Right forelimb (tissue), 1 donor: ENCODE data around the gene PTPN2.

Source experiments
- DNase-seq: peaks from one replicate; pipeline ENCODE4 v3.0.0-alpha.2; 2018

PTPN2 gene

DNA sequence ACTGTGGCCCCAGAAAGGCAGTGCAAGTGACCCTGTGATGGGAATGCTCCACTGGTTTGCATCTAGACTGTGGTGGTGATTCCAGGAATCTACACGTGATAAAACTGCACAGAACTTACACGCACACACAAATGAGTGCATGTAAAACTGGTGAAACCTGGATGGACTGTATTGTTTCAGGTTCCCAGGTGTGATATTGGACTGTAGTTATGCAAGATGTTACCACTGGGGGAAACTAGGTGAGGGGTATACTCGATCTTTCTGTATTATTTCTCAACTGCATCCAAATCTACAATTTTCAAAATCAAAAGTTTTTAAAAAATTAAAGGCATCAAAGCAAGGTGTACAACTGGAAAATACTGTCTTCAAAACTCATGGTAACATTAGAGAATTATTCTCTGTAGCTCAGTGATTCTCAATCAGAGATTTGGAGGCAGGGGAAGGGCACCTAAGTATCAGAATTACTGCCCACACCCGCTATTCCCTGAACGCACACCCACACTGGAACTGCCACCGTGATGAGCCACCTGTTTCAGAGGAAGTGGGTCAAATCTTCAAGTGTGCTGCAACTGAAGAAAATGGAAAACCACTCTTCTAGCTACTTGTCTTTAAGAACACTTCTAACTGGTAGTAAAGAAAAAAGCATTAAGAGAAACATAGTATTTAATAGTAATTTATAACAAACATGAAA is 26.7 kb downstream of the PTPN2 start:
- DNase-seq: no peak

DNA sequence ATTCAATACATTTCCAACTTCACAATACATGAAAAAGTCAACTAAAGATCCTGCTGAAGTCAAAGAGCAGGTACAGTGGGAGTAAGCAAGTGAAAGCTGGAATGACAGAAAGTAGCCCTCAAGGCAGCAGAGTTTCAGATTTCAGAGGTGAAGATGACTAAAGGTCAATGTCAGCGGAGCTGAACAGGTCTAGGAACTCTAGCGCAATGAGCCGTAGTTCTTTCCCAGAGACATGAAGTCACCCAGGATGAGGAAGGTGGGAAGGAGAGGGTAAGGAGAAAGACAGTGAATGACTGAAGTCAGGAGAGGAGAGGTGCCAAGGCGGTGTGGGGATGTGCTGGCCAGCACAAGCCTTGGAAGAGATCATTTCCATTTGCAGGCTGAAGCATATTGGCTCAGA is 28.1 kb downstream of the PTPN2 start:
- DNase-seq: no peak

DNA sequence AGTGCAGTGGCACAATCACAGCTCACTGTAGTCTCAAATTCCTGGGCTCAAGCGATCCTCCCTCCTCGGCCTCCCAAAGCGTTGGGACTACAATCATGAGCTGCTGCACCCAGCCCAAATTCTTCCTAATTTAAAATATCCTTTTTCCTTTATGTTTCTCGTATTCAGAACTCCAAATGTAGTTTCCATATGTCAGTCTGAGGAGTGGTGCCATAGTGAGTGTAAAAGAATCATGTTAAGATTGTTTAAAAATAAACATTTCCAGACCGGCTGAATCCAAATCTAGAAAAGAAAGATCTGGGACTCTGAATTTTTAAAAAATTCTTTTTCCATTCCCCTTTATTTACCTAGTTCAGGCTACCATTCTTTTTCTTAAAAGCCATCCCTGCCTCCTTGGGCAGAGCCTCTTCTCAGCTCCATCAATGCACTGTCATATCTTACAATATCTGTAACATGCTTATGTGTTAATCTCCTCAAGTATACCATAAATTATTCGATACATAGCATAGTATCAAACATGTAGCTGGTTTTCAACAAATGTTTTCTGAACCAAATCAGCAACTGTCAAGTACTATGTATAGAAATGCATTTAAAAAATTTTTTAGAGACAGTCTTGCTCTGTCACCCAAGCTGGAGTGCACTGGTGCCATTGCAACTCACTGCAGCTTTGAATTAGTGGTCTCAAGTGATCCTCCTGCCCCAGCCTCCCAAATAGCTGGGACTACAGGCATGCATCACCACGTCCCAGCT is 31.3 kb downstream of the PTPN2 start:
- no peak for DNase-seq

DNA sequence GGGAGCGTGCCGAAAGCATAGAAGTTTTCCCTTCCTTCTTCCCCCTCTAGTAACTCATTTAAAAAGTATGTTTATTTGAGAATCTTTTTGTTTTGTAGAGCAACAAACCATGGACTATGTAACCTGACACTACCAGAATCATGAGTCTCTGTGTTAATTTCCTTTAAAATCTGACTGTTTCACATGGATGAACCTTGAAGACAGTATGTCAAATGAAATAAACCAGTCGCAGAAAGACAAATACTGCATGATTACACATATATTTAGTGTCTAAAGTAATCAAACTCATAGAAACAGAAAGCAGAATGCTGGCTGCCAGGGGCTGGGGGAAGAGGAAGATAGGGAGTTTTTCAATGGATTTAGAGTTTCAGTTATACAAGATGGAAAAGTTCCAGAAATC is 32.3 kb downstream of the PTPN2 start:
- DNase-seq: no peak

DNA sequence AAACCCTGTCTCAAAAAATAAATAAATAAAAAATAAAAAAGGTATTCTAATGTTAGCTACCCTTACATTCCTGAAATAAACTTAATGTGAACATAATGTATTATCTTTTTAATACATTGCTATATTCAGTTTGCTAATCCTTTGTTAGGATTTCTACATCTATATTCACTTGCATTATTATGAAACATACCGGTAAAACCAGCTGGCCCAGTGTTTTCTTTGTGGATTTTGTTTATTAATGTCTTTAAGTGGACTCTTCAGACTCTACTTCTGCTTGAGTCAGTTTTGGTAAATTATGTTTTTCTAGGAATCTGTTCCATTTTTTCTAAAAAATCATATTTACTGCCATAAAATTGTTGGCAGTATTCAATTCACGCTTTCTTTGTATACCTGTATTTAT is 34.5 kb downstream of the PTPN2 start:
- DNase-seq: no peak

DNA sequence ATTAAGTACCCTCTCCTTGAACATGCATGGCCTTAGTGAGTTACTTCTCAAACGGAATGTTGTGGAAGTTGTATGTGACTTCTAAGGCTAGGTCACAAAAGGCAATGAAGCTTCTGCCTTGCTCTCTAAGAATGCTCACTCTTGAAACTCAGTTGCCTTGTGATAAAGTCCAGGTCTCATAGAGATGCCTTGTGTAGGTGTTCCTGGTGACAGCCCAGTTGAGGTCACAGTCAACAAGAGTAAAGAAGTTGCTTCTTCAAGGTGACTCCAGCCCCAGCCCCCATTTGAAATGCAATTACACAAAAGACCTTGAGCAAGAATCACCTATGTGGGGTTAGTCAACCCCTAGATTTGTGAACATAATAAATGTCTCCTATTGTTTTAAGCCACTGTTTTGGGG is 35.6 kb downstream of the PTPN2 start:
- DNase-seq: no peak

DNA sequence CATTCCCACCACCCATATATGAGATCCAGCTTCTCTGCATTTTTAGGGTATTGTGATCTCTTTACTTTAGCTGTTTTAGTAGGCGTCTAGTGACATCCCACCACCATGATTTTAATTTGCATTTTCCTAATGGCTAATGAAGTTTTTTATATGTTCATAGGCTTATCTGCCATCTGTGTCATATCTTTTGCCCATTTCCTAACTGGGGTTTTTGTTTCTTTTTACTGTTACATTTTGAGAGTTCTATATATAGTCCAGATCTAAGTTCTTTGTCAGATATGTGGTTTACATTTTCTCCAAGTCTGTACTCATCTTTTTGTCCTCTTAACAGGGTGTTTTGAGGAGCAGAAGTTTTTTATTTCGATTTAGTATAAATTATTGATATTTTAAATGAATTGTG is 39.6 kb downstream of the PTPN2 start:
- no peak for DNase-seq

DNA sequence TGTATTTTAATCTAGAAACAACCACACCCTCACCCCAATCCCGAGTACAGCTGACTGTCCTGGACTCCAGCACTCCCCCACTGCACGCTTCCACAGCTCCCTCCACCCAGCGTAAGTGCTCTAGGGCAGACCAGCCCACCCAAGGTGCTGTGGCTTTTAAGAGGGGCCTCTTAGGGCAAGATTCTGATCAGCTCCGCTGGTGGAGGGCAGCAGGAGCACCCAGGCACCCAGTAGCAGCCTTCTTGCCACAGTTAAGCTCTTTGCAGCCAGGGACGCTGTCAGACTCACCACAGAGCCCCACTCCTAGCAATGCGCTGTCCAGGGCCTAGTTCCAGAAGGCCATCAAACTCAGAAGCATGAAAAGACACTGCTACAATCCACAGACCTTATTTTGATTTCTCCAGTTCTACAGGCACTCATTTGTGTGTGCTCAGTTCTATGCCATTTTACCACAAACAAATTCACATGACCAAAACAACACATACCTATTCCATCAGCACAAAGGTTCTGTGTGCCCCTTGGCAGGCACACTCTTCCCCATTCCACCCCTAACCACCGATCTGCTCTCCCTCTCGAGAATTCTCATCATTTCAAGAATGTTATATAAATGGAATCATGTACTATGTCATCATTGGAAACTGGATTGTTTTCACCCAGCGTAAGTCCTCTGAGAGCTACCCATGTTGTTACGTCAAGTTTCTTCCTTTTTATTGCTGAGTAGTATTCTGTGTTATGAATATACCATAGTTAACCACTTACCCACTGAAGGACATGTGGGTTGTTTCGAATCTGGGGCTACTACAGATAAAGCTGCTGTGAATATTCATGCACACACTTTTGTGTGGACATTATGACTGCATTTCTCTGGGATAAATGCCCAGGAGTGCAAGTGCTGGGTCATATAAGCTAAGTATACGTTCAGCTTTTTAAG is 40.4 kb downstream of the PTPN2 start:
- no peak for DNase-seq

DNA sequence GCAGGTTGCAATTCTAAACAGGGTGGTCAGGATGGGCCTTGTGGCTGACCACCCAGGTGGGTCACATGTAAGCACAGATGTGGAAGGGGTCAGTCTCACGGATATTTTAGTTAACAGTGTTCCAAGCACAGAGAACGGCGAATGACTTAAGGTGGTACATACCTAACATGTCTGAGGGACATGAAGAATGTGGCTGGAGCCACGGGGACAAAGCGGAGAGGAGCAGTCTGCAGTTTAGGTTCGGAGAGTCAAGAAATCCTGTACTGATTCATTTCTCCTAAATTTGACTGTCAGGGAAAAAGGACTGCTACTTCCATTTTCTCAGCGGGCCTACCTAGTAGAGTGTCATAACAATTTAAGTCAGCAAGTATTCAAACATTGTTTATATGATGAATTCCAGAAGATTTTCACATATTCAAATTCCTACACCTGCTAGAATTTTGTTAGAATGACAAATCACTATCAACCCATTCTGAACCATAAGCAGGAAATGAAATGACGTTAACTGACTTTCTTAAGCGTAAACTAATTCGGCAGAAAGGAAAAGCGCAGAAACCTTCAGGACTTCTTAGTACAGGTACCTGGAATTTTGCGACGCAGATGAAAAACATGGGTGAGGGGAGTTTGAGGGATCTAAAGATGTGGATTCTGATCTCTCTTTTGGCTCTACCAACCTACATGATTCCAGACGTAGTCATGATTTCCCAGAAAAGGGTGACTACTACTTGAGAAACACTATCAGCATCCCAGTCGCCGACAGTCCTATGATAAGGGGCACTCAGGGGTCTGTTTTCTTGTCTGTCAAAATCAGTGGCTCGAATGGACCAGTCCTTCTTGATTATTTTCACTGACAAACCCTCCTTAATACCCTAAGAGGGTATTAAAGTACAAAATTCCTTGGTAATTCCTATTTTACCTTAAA is 41.3 kb downstream of the PTPN2 start:
- DNase-seq: no peak

DNA sequence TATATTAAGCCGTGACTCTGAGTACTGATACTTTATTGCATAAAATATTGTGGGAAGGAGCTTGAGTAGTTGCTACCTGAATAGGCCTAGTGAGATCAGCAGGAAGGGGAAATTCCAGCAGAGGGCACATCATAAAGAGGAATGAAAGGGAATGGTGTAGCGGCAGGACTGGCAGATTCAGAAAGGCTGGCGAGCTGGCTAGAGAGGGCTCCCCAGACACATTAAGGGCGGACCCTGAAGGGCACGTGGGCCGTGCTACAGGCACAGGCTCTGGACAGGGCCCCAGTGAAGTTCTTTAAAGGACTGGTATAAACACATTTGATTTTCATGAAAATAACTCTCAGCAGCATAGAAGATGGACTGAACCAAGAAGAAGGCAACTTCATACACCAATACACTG is 43.0 kb downstream of the PTPN2 start:
- no peak for DNase-seq

DNA sequence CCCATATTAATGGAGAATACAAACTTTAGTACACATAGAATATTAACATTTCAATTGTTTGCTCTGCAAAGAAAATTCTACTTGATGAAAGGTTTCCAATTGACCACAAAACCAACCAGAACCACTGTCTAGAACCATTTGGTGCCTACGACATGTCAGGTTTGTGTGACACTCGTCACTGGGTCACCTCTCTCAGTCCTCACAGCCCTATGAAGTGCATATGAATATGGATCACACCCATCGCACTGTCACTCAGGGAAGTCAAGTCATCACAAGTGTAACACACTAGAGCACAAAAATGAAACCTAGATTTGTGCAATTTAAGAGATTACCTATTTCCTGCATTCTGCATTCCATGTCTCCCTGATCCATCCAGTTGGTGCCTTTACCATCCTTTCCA is 43.7 kb downstream of the PTPN2 start:
- no peak for DNase-seq

DNA sequence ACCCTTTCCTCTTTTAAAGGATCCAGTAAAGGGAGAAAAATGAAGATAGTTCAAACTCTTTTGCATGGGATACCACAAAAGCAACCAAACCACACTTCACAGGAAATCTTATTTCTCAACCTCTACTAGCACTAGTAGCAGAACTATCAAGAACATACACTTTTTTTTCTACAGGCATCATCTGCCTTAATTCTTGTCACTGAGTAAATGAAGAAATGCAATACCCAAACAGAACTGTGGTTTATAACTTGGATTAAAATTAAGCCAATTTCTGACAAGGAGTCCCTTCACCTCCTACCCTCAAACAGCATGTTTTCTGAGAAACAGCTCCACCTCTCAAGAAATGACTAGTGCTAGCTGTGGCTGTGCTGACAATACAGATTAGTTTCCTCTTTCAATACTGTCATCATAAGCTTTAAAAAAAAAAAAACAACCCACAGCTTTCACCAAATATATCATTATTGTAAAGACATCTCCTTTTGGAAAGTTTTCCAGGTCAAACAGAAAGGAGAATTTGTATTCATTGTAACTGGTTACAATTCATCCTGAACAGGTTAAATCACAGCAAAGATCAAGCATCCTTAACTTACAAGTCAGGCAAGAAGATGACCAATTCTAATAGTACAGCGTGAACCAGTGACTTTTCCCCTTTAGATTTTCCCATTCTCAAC is 44.4 kb downstream of the PTPN2 start:
- no peak for DNase-seq

DNA sequence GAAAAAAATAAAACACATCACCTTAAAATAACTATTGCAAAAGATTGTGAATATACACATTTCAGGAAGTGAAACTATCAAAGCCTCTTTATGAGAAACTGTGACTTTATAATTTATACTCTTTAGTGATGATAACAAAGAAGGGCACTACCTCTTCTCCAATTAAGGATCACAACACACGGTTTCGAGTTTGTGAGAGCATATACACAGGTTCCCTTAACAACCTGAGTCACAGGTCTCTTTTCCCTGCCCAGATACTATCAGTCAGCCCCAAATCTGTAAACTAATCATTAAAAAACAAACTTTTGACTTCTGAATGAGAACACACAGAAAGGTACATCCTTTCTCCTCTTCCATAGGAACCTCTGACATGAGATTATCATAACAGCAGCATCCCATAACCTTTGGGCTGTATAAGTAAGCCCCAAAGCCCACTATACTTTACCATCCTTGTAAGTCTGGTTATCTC is 44.9 kb downstream of the PTPN2 start:
- no peak for DNase-seq

DNA sequence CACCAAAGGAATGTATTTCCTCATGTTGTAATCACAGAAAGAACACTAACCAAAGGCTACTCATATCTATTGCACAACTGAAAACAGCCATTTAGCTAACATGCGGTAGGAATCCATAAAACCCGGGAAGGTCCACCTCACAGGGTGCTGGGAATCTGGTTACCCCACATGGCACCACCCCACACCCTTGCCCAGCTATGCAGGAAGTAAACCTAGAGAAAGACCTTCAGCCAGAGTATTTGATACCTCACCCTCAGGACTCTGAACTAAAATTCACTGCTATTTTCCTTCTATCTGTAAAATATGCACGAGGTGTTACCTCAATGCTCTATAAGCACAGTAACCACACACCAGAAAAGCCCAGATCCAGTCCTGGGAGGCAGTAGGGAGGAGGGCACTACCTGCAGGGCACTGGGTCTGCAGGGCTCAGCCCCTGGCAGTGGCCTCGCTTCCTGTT is 45.8 kb downstream of the PTPN2 start:
- DNase-seq: no peak

DNA sequence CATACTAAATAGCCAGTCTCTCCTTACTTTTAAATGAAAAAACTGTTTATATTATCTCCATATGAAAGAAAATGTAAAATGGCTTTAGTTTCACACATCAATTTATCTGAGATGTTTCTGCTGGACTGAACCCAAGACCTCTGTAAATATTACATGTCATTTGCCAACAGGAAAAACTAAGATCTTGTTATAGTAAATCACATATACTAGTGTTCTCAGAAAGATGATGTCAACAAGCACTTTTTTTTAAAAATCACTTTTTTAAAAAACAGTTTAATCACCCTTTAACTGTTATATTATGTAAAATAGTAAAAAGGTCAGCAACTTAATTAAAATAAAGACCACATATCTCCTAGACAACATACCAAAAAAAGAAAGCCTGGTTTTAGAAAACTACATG is 46.3 kb downstream of the PTPN2 start:
- no peak for DNase-seq

DNA sequence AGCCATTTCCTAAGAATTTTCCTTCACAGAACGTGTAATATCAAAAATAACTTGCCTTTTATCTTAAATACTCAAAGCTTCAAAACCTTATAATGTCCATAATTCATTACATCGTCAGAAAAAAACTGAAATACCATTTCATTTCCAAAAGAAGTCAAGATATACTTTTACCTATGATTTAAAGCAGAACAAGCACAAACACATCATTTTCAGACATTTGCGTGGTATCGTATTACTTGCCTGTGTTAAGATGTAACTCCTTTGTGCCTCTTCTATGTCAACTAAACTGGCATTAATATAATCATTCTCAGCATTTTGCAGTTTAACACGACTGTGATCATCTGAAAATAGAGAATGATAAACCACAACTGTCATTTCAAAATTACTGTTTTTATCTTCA is 47.5 kb downstream of the PTPN2 start:
- DNase-seq: no peak

DNA sequence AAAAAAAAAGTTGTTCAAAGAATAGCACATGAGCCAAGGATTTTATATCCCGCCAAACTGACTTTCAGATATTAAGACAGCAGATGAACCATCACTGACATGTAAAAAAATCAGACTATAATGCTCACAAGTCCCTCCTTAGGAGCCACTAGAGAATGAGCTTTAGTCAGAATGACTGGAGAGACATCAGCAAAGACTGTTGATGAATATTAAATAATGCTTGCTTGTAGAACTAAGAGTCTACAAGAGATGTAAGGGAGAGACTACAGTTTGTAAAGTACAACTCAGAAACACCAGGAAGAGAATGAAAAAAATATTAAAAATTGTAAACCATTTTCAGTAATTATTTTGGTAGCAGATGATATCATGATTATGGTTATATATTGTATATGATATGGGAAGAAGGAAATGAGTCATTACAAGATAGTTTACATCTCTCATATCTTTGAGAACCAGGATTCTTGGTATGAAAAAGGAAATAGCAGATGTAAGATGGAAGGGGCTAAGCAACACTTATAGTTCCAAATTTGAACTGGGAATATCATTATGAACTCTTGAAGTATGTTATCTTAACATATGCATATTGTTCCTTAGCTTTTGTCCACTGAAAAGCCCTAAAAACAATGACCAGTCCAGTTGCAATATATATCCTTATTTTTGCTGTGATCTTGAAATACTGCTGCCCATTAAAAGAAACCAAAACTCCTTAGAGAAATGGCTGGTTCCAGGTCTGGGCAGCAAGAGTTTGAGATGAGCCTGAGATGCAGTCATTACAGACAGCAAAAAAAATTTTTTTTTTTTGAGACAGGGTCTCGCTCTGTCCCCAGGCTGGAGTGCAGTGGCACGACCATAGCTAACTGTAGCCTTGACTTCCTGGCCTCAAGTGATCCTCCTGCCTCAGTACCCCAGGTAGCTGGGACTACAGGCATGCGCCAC is 55.7 kb downstream of the PTPN2 start:
- no peak for DNase-seq

DNA sequence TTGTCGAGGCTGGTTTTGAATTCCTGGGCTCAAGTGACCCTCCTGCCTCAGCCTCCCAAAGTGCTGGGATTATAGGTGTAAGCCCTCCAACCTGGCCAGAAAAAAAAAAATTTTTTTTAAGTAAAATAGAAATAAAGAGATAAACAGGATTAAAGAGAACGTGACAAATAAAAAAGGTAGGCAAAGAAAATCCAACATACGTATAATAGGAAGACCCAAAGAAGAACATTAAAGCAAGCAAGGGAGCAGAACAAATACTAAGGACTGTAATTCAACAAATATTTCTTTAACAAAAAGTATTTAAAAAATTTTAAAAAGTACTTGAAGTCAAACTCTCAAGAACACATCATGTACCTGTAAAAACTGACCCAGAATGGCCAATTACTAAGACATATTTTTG is 56.4 kb downstream of the PTPN2 start:
- no peak for DNase-seq

DNA sequence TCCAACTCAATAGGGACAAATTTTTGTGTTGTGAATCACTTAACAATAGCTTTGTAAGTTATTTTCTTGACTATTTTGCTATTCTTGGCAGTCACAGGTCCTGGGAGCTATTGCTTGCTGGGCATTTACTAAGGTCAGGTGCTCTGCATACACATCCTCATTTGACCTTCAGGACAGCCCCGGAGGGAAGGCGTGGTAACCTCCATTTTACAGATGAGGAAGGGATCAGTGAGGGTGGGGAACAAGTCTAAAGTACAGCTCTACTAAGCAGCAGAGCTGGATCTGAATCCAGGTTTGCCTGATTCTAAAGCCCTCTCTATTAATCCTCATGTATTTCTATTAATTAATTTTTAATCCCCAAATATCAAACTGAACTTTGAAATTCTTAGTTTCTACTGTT is 58.8 kb downstream of the PTPN2 start:
- DNase-seq: no peak

DNA sequence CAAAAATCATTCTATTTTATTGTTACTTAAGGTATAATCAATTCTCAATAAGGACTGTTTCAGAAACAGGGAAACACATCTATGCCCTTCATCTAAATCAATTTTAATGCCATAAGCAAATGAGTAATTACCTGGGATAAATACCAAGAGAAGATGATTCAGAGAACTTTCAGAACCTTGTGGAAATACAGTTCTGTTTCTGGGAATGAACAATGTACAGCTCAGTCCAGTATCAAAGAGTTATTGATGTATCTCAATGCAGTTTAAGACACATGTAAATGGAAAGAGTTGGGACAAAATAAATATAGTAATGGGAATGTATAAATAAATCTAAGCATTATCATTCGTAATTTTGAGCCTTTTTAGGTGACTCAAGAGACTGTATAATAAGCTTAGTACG is 60.1 kb downstream of the PTPN2 start:
- DNase-seq: no peak

DNA sequence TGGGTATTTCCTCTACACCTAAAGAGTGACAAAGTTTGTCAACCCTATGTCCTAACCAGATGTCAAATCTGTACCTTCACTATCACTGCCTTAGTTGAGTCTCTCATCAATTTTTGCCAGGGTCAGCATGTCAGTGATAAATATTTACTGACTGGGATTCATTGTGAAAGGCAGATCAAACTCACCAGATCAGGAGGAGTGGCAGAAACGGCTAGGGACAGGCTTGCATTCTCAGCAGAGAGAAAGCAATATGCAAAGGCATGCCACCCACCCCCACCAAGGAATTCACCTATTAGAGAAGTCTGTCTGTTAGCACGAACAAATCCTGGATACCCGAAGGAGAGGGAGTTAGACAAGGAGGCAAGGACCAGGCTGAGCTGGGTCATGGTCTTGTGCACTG is 62.6 kb downstream of the PTPN2 start:
- no peak for DNase-seq
